NT2/D1 (cell line): ENCODE data around the gene TRIM69.

ENCODE experiments used
- SUZ12 ChIP-seq: IDR thresholded peaks from 2 replicates; pipeline ENCODE4 v1.6.1; 2011; ENCODE audit not compliant: insufficient read length, insufficient read depth; ENCODE audit errors: extremely low read depth
- YY1 ChIP-seq: IDR thresholded peaks from 2 replicates; pipeline ENCODE4 v1.6.1; 2011; ENCODE audit not compliant: insufficient read length, insufficient read depth

DNA sequence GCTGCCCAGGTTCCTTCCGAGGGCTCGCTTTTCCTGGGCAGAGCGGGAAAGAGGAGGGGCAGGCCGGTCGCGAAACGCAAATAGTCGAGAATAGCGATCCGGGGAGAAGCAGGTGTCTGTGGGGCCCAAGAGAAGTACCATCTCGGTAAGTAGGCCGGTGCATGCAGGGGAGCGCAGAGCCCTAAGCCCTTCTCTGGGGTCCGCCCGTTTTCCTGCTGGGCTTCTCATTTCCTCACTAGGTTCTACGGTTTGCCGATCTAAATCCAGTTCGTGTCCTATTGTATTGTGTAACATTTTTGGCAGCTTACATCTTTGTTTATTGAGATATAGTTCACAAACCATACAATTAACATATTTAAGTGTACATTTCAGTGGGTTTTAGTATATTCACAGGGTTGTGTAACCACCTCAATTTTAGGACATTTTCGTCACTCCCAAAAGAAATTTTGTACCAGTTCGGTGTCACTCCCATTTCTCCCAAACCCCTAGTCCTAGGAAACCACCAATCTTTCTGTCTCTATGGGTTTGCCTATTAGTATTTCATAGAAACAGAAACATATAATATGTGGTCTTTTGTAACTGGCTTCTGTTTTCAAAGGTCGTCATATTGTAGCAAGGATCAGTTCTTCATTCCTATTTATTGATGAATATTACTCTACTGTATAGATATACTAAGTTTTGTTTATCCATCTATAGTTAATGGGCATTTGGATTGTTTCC, 6.8 kb upstream of the TRIM69 start:
- TF ChIP-seq YY1 (no peak), SUZ12 (no peak)
